UCSD-AML1 (cell line): ENCODE measurements around the gene MBD5.

Source experiments
- DNase-seq: peaks from one replicate; lab custom pipeline; 2025; ENCODE audit not compliant: unreplicated experiment; lab: John Stamatoyannopoulos, UW

Gene MBD5

GRCh38 chr2:148298196-148298595 is 277.3 kb downstream of the MBD5 start:
- DNase-seq: no peak

GRCh38 chr2:148299616-148300015 is 278.7 kb downstream of the MBD5 start:
- DNase-seq: no peak

- no peak for DNase-seq
Observed at GRCh38 chr2:148300544-148300943, 279.7 kb downstream of the MBD5 start.

GRCh38 chr2:148301362-148301761 is 280.5 kb downstream of the MBD5 start:
- DNase-seq: no peak

- no peak for DNase-seq
Observed at GRCh38 chr2:148302526-148302925, 281.6 kb downstream of the MBD5 start.

DNA sequence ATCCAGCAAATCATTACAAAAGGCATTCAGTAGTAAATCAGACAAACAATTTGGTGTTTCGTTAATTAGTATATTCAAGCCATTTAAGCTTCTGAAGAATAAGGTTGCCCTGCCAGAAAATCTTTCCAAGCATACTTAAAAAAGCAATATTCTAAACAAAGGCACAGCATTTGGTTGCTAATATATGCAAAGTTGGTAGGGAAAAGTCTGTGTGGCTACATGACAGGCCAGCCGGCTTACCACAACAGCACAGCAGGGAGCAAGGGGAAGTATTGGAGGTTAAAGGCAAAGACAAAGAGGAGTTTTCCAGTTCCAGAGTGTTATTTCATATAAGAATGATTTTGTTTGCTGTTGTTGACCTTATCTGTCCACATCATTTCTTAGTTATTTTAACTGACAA is 282.3 kb downstream of the MBD5 start:
- DNase-seq: no peak

GRCh38 chr2:148305476-148305875 is 284.6 kb downstream of the MBD5 start:
- DNase-seq: no peak

DNA sequence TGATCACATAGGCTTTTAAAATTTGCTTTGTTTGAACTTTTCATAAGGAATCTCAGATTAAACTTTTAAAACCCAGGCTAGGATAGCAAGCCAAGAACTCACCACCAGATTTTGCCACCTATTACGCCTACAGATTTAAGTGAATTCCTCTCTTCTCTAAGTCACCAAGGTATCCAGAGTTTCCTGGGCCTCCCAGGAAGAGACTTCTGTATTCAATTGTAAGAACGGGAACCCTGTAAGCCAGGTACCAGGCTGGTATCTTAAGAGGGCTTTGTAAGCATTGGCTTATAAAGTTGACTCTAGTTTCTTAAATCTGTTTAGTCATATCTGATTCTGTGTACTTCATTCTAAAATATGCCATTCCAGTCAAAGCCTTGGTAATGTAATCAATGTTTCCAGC is 285.1 kb downstream of the MBD5 start:
- no peak for DNase-seq

GRCh38 chr2:148317598-148317997 is 296.7 kb downstream of the MBD5 start:
- no peak for DNase-seq

DNA sequence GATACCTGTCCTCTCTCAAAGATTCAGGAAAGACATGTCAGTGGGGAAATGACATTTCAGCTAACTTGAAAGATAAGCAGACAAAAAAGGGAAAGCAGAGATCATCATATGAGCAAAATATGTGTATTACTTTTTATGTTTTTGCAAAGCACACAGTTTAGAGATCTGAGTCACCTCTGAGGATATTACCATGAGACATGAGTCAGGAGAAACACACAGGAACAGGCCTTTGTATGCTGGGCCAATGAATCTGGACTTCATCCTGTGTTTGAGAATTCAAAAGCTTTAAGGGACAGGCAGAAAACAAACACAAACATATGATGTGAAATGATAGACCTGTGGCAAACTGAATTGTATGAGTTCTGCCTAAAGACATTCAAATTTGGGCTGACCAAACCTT is 317.6 kb downstream of the MBD5 start:
- no peak for DNase-seq

- no peak for DNase-seq
Observed at GRCh38 chr2:148342086-148342485, 321.2 kb downstream of the MBD5 start.

GRCh38 chr2:148350199-148350598 is 329.3 kb downstream of the MBD5 start:
- no peak for DNase-seq

DNA sequence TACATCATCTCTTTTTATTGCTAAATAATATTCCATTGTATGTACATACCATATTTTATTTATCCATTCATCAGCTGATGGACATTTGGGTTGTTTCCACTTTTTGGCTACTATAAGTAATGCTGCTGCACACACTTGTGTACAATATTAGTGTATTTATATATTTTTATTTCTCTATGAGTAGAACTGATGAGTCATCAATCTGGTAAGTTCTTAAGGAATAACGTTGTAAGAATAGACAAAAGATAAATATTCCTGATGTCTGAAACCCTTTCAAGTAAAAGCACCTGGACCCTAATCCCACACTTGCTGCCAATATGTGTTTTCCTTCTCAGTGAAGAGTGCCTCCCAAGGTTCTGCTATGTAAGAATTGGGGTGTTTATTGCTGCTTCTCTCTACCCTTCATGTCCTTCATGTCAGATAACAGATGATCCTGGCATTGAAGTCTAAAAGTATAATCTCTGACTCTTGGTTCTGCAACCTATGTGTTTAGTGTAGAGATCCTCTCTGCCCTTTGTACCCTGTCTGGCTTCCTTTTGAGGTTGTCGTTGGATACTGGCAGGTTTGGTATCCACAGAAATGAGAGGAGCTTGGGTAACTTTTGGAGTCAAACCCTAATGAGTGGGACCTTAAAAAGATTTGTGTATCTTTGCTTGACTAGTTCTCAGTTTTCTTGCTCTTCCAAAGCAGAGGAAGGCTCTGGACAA is 330.7 kb downstream of the MBD5 start:
- DNase-seq: no peak

- no peak for DNase-seq
Observed at GRCh38 chr2:148358375-148358774, 337.5 kb downstream of the MBD5 start.

DNA sequence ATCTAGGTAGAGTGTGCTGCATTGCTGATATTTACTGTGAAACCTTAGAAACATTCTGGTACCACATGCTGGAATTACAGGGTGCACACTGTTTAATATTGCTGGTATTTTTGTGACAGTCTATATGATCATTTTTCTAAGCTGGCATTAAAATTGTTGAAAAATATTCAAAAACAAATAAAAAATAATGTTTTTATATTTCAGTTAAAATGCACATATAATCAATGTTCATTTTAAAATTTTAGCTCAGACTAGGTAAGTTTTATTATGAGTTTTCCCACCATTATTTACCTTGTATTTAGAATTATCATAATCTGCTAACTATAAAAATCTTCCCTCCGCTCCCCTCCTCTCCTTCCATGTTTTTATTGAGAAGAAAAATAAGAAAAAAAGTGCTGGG is 339.8 kb downstream of the MBD5 start:
- no peak for DNase-seq

- no peak for DNase-seq
Observed at GRCh38 chr2:148362144-148362796, 341.4 kb downstream of the MBD5 start.

GRCh38 chr2:148375214-148375613 is 354.3 kb downstream of the MBD5 start:
- no peak for DNase-seq

- DNase-seq: no peak
Observed at GRCh38 chr2:148391324-148391723, 370.4 kb downstream of the MBD5 start.

DNA sequence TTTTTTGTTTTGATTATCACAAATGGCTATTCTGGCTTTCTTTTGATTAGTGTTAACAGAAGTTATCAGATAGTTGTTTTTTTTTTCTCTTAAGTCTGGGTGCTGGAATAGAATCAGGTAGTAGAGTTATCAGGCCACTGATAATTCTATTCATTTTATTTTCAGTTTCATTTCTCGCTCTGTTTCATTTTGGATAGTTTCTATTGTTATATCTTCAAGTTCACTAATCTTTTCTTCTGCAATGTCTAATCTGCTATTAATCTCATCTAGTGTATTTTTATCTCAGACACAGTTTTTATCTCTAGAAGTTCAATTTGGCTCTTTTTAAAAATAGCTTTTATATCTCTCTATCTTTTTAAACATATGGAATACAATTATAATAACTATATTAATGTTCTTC is 381.9 kb downstream of the MBD5 start:
- DNase-seq: no peak

- no peak for DNase-seq
Observed at GRCh38 chr2:148410899-148411298, 390.0 kb downstream of the MBD5 start.

- DNase-seq: no peak
Observed at GRCh38 chr2:148416248-148416647, 395.4 kb downstream of the MBD5 start.

GRCh38 chr2:148430101-148430500 is 409.2 kb downstream of the MBD5 start:
- no peak for DNase-seq

DNA sequence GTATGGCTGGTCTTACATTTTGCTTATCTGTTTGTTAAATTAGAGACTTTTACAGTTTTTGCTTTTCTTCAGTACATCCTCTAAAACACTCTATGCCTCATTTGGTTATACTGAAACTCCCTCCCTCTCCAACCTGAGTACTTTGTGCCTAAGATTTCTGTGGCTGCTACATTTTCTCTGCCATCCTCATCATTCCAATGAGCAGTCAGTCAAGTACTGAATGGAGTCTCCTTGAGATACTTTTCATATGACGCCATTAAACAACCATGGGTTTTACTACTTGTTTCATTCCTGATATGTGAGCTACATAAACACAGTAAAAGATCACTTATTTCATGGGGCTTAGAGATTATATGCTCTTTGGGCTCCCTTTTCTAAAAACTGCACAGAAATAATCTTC is 427.0 kb downstream of the MBD5 start:
- DNase-seq: no peak
